ENCODE measurements around the gene RASSF8.

- TF ChIP-seq EZH2 (IDR thresholded peaks at IDR 0.05; ENCODE audit: low read length): no peak
- TF ChIP-seq CTCF (optimal IDR thresholded peaks at IDR 0.05 in 1 of 3, IDR thresholded peaks at IDR 0.05 in 1 of 3, conservative IDR thresholded peaks at IDR 0.05 in 1 of 3; ENCODE audit: extremely low read depth in 1 of 3, insufficient read depth in 2 of 3, low read length in 3 of 3): no peak
These were observed 35.6 kb downstream of the RASSF8 start for GRCh38 chr12:25993901-25994651.

Measured in keratinocyte (primary cell).